PC-3 (cell line): ENCODE results near the gene ZNF277. TPM values are rescaled to one million over a fixed set of nuclear protein-coding genes. Genes with fewer than 3 reads are reported as not detected.
A peak's percentile ranks its signal among the peaks of the same experiment; 100 is the strongest.

Experiments used
- ATAC-seq: fragments of 200-7000 bp; cut with Tn5 transposase; 2 replicates; pipeline ENCODE4 v1.9.1; 2020; ENCODE audit warnings: mild to moderate bottlenecking, moderate library complexity
- BruUV-seq: library from RNA; stranded (reverse); fragments of 400-500 nt; replicated peaks from 2 replicates; lab custom pipeline; 2021; lab: Mats Ljungman, UMichigan
- CTCF ChIA-PET: fragments of 300-600 bp; sonication (Branson Sonifier 250); formaldehyde crosslinking; loops from one replicate; lab custom pipeline; 2022; ENCODE audit warnings: antibody characterized with exemption; lab: Charles Lee
- POLR2A ChIA-PET: fragments of 300-600 bp; sonication (Branson Sonifier 250); formaldehyde crosslinking; loops from one replicate; lab custom pipeline; 2022; ENCODE audit warnings: antibody characterized with exemption; ENCODE audit not compliant: unreplicated experiment; lab: Charles Lee
- DNase-seq: peaks from one replicate; pipeline ENCODE4 v3.0.0-alpha.2; 2015
- H2AFZ ChIP-seq: fragments of 300-600 bp; sonication (generic); 2 replicates; pipeline ENCODE4 v1.6.0; 2016; ENCODE audit warnings: antibody characterized with exemption, low read length
- H3F3A ChIP-seq: fragments of 300-600 bp; sonication (generic); one replicate; pipeline ENCODE4 v1.6.0; 2017; ENCODE audit warnings: antibody characterized with exemption, low read length, control low read depth, mild to moderate bottlenecking; ENCODE audit not compliant: unreplicated experiment
- H3K27ac ChIP-seq: fragments of 300-600 bp; sonication (generic); 2 replicates; pipeline ENCODE4 v1.5.1; 2016; ENCODE audit warnings: mild to moderate bottlenecking, low read length
- H3K27me3 ChIP-seq: fragments of 300-600 bp; sonication (generic); 2 replicates; pipeline ENCODE4 v1.6.1; 2016; ENCODE audit warnings: low read length, mixed read lengths
- H3K36me3 ChIP-seq: fragments of 300-600 bp; sonication (generic); 2 replicates; pipeline ENCODE4 v1.6.1; 2016; ENCODE audit warnings: low read depth, mixed run types, low read length, mixed read lengths
- H3K4me1 ChIP-seq: fragments of 300-600 bp; sonication (generic); 2 replicates; pipeline ENCODE4 v1.5.1; 2016; ENCODE audit warnings: low read length; ENCODE audit not compliant: insufficient read depth
- H3K4me2 ChIP-seq: fragments of 300-600 bp; sonication (generic); 2 replicates; pipeline ENCODE4 v1.6.0; 2016; ENCODE audit warnings: low read length
- H3K4me3 ChIP-seq: fragments of 300-600 bp; sonication (generic); 2 replicates; pipeline ENCODE4 v1.5.1; 2016; ENCODE audit warnings: mild to moderate bottlenecking, low read length, mixed read lengths
- H3K79me2 ChIP-seq: fragments of 300-600 bp; sonication (generic); 2 replicates; pipeline ENCODE4 v1.6.1; 2017; ENCODE audit warnings: low read length, mixed read lengths
- H3K9ac ChIP-seq: fragments of 300-600 bp; sonication (generic); 2 replicates; pipeline ENCODE4 v1.6.0; 2016; ENCODE audit warnings: mild to moderate bottlenecking, low read length
- H3K9me2 ChIP-seq: fragments of 300-600 bp; sonication (generic); replicated peaks from 2 replicates; pipeline ENCODE4 v1.6.1; 2016; ENCODE audit warnings: mixed run types, low read length, mixed read lengths
- H3K9me3 ChIP-seq: fragments of 300-600 bp; sonication (generic); 2 replicates; pipeline ENCODE4 v1.6.1; 2016; ENCODE audit warnings: low read length, mixed read lengths
- H4K20me1 ChIP-seq: fragments of 300-600 bp; sonication (generic); 2 replicates; pipeline ENCODE4 v1.6.1; 2016; ENCODE audit warnings: low read length, mixed read lengths
- EZH2 ChIP-seq: fragments of 300-600 bp; sonication (generic); IDR thresholded peaks from one replicate; pipeline ENCODE4 v1.6.1; 2017; ENCODE audit warnings: antibody characterized with exemption, mild to moderate bottlenecking, low read length; ENCODE audit not compliant: unreplicated experiment
- EZH2phosphoT487 ChIP-seq: fragments of 300-600 bp; sonication (generic); IDR thresholded peaks from 2 replicates; pipeline ENCODE4 v1.6.1; 2018; ENCODE audit warnings: mild to moderate bottlenecking, antibody characterized with exemption, low read length, borderline replicate concordance
- intact Hi-C: fragments of 100-400 bp; cut with micrococcal nuclease; formaldehyde crosslinking; loops from 2 replicates; pipeline ENCODE4 v1.9.0; 2023
- total RNA-seq: library from RNA; depleted of rRNA; stranded (reverse); fragments of >200 nt; gene quantifications from 2 replicates; pipeline ENCODE4 v1.2.3, GENCODE V29; 2014
- TF ChIP-seq, protein P1 (sequence below): fragments of 300-600 bp; sonication (generic); conservative IDR thresholded peaks from 2 replicates; pipeline ENCODE4 v1.5.1; 2017; ENCODE audit warnings: antibody characterized with exemption, low read depth, mild to moderate bottlenecking, low read length

The ZNF277 gene
- total RNA-seq, 1 experiment from 2014 or later = 14.0 TPM

DNA sequence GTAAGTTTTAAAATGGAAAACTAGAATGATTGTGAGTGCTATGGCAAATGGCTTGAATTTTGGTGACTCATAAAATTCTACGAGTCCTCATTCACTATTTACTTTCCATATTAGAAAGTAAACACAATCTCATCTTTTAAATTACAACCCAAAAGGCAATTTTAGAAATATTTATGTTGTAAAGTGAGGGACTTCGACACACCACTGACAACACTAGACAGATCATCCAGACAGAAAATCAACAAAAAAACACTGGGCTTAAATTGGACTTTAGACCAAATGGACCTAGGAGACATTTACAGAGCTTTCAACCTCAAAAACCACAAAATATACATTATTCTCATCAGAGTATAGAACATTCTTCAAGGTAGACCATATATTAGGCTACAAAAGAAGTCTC is 30.1 kb downstream of the ZNF277 start:
- TF ChIP-seq EZH2phosphoT487 (no peak), EZH2 (no peak)
- TF ChIP-seq, protein P1, sequence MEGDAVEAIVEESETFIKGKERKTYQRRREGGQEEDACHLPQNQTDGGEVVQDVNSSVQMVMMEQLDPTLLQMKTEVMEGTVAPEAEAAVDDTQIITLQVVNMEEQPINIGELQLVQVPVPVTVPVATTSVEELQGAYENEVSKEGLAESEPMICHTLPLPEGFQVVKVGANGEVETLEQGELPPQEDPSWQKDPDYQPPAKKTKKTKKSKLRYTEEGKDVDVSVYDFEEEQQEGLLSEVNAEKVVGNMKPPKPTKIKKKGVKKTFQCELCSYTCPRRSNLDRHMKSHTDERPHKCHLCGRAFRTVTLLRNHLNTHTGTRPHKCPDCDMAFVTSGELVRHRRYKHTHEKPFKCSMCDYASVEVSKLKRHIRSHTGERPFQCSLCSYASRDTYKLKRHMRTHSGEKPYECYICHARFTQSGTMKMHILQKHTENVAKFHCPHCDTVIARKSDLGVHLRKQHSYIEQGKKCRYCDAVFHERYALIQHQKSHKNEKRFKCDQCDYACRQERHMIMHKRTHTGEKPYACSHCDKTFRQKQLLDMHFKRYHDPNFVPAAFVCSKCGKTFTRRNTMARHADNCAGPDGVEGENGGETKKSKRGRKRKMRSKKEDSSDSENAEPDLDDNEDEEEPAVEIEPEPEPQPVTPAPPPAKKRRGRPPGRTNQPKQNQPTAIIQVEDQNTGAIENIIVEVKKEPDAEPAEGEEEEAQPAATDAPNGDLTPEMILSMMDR = no peak
- H3F3A ChIP-seq = peaks cover 7% of the 10 kb centered on the region
- no peaks in the 10 kb centered on the region for H4K20me1 ChIP-seq
- H3K27ac ChIP-seq = 0 out of 2 replicates have a peak overlapping the region, but pooled peaks have one; percentile 3
- H3K9me3 ChIP-seq = no peaks in the 10 kb centered on the region
- peaks cover 46% of the 10 kb centered on the region for H3K79me2 ChIP-seq
- intact Hi-C loops = no loop called here
- no peak overlapping the region for H2AFZ ChIP-seq
- H3K9me2 ChIP-seq = no peaks in the 10 kb centered on the region
- H3K36me3 ChIP-seq = no peaks in the 10 kb centered on the region
- ChIA-PET CTCF (no interaction called here), POLR2A (no interaction called here)
- no peak overlapping the region for H3K4me3 ChIP-seq
- peak overlapping the region; percentile 50 for H3K4me2 ChIP-seq
- BruUV-seq = no TSS peak
- H3K27me3 ChIP-seq = no peaks in the 10 kb centered on the region
- ATAC-seq (no peak), DNase-seq (peak; percentile 57)
- H3K9ac ChIP-seq = no peak overlapping the region
- H3K4me1 ChIP-seq = peaks cover 52% of the 10 kb centered on the region

DNA sequence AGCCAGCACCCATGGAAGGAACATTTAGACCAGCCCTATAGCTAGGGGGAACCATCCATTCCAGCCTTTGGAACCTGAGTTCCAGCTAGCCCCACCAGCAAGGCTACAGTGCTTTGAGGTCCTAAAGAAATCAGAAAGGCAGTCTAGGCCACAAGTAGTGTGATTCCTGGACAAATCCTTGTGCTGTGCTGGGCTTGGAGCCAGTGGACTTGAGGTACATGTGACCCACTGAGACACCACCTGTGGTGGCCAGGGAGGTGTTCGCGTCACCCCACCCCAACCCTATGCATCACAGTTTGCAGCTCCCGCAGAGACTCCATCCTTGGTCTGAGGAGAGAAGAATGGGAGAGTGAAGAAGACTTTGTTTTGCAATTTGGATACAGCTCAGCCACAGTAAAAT is 31.8 kb downstream of the ZNF277 start:
- H3K9me2 ChIP-seq = no peaks in the 10 kb centered on the region
- no TSS peak for BruUV-seq
- DNase-seq = peak; percentile 34
- ATAC-seq = peak; percentile 2
- POLR2A ChIA-PET = no interaction called here
- H3F3A ChIP-seq = peaks cover 7% of the 10 kb centered on the region
- H3K27me3 ChIP-seq = no peaks in the 10 kb centered on the region
- H3K9ac ChIP-seq = no peak overlapping the region
- CTCF ChIA-PET = interaction anchor here (0.6 to 0.7 kb wide), 2 partner anchors 33 to 56 kb away, joined by 3 read pairs; no protein-coding TSS in a partner anchor
- H2AFZ ChIP-seq = no peak overlapping the region
- TF ChIP-seq EZH2phosphoT487 (no peak), EZH2 (no peak)
- TF ChIP-seq, protein P1 = no peak
- intact Hi-C loops = loop anchor here (2.0 kb wide), 1 partner anchor 32 kb away; the partner anchor contains the start of genes DOCK4 and ZNF277
- H3K36me3 ChIP-seq = no peaks in the 10 kb centered on the region
- H3K79me2 ChIP-seq = peaks cover 40% of the 10 kb centered on the region
- no peaks in the 10 kb centered on the region for H4K20me1 ChIP-seq
- peaks cover 49% of the 10 kb centered on the region for H3K4me1 ChIP-seq
- peak overlapping the region; percentile 53 for H3K4me2 ChIP-seq
- H3K27ac ChIP-seq = peak overlapping the region; percentile 93
- no peaks in the 10 kb centered on the region for H3K9me3 ChIP-seq
- no peak overlapping the region for H3K4me3 ChIP-seq

DNA sequence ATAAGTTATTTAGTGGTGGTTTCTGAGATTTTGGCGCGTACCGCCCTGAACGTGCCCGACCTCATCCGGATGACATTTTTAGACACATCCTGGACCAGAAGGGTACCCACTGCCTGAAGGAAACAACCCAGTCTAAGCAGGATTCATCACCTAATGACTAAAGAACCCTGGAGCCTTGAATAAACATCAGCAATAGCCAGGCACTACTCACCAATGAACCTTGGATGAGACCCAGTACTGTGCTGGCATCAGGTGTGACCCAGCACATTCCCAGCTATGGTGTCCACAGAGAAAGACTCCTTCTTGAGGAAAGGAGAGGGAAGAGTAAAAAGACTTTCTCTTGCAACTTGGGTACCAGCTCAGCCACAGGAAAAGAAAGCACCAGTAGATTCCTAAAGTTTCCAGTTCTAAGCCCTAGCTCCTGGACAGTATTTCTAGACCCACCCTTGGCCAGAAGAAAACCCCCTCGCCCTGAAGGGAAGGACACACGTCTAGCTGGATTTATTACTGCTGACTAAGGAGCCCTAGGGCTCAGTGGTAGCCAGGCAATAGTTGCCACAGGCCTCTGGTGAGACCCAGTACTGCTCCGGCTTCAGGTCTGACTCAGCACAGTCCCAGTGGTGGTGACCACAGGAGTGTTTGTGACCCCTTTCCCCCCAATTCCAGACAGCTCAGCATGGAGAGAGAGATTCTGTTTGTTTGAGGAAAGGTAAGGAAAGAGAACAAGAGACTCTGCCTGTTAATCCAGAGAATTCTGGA is 32.5 kb downstream of the ZNF277 start:
- no peaks in the 10 kb centered on the region for H4K20me1 ChIP-seq
- ChIA-PET POLR2A (no interaction called here), CTCF (interaction anchor here (0.6 to 0.7 kb wide), 3 partner anchors 34 to 383 kb away, joined by 3 read pairs; no protein-coding TSS in a partner anchor)
- ATAC-seq (peak; percentile 93), DNase-seq (peak; percentile 94)
- intact Hi-C loops = loop anchor here (2.0 kb wide), 1 partner anchor 32 kb away; the partner anchor contains the start of genes DOCK4 and ZNF277
- H3K36me3 ChIP-seq = no peaks in the 10 kb centered on the region
- no peaks in the 10 kb centered on the region for H3K27me3 ChIP-seq
- H3K79me2 ChIP-seq = peaks cover 35% of the 10 kb centered on the region
- H3K9me3 ChIP-seq = no peaks in the 10 kb centered on the region
- TF ChIP-seq EZH2 (no peak), EZH2phosphoT487 (peak; percentile 79)
- no peaks in the 10 kb centered on the region for H3K9me2 ChIP-seq
- H3F3A ChIP-seq = peaks cover 7% of the 10 kb centered on the region
- peak overlapping the region; percentile 27; the same call in 1 of the 2 replicates for H2AFZ ChIP-seq
- peaks cover 49% of the 10 kb centered on the region for H3K4me1 ChIP-seq
- peak overlapping the region; percentile 28; the same call in 1 of the 2 replicates for H3K9ac ChIP-seq
- H3K4me3 ChIP-seq = peak overlapping the region; percentile 40; the same call in 1 of the 2 replicates
- peak overlapping the region; percentile 75 for H3K4me2 ChIP-seq
- peak overlapping the region; percentile 93 for H3K27ac ChIP-seq
- no TSS peak for BruUV-seq
